H1 (cell line): Measurements from ENCODE around the gene CYP27B1.

ENCODE experiments used
- CBX5 ChIP-seq: fragments of 300-800, 300-1000 bp; sonication (generic); IDR thresholded peaks from 2 replicates; pipeline ENCODE4 v1.7.1; 2016; ENCODE audit warnings: antibody characterized with exemption, low read length, low read depth
- CEBPB ChIP-seq: IDR thresholded peaks from 2 replicates; pipeline ENCODE4 v1.6.1; 2012; ENCODE audit warnings: low read depth, low read length
- CREB1 ChIP-seq: IDR thresholded peaks from 2 replicates; pipeline ENCODE4 v1.6.1; 2012; ENCODE audit warnings: inconsistent platforms
- EZH2 ChIP-seq: fragments of 200-600 bp; sonication (generic); IDR thresholded peaks from 2 replicates; pipeline ENCODE4 v1.7.1; 2012; ENCODE audit warnings: low read depth, mild to moderate bottlenecking, moderate library complexity, low read length, inconsistent platforms; ENCODE audit not compliant: severe bottlenecking
- HDAC6 ChIP-seq: IDR thresholded peaks from one replicate; pipeline ENCODE4 v1.7.1; 2012; ENCODE audit warnings: low read depth, mild to moderate bottlenecking, inconsistent platforms, low read length, moderate library complexity
- MAFK ChIP-seq: IDR thresholded peaks from 2 replicates; pipeline ENCODE4 v1.6.1; 2012; ENCODE audit warnings: low read depth, mild to moderate bottlenecking, improper control_type of control experiment, low read length
- PHF8 ChIP-seq: fragments of 200-600 bp; sonication (generic); conservative IDR thresholded peaks from 2 replicates; pipeline ENCODE4 v1.7.1; 2012; ENCODE audit warnings: low read depth, mild to moderate bottlenecking, inconsistent platforms, low read length, moderate library complexity
- POLR2A ChIP-seq, 2 experiments: IDR thresholded peaks; 1 replicate in 1 of 2; 2 replicates in 1 of 2; pipeline ENCODE4 v1.6.1; 2011; ENCODE audit warnings: low read depth in 2 of 2, low read length in 2 of 2, mild to moderate bottlenecking in 2 of 2; ENCODE audit errors: control extremely low read depth in 1 of 2
- RAD21 ChIP-seq, 2 experiments: IDR thresholded peaks in 1 of 2; conservative IDR thresholded peaks in 1 of 2; 2 replicates each; pipeline ENCODE4 v1.6.1; 2011; ENCODE audit warnings: low read depth in 2 of 2, low read length in 2 of 2, improper control_type of control experiment in 1 of 2, inconsistent platforms in 1 of 2, mild to moderate bottlenecking in 1 of 2, moderate library complexity in 1 of 2
- RFX5 ChIP-seq: IDR thresholded peaks from 2 replicates; pipeline ENCODE4 v1.6.1; 2011; ENCODE audit warnings: low read depth, low read length, improper control_type of control experiment, borderline replicate concordance
- SUZ12 ChIP-seq: fragments of 200-600 bp; sonication (generic); IDR thresholded peaks from 2 replicates; pipeline ENCODE4 v1.6.1; 2012; ENCODE audit warnings: mild to moderate bottlenecking, inconsistent platforms, low read length, moderate library complexity, mixed read lengths
- TEAD4 ChIP-seq: IDR thresholded peaks from 2 replicates; pipeline ENCODE4 v1.6.1; 2012; ENCODE audit warnings: low read depth, low read length, inconsistent platforms, mixed read lengths
- TF ChIP-seq, protein P1 (sequence below), 3 experiments: IDR thresholded peaks; 1 replicate in 2 of 3; 2 replicates in 1 of 3; pipeline versions ENCODE4 v1.5.1 to v1.6.1; 2011; ENCODE audit warnings: low read length in 3 of 3, mild to moderate bottlenecking in 3 of 3, inconsistent platforms in 2 of 3, low read depth in 1 of 3, moderate library complexity in 1 of 3; ENCODE audit not compliant: insufficient read depth in 1 of 3; ENCODE audit errors: control extremely low read depth in 1 of 3

DNA sequence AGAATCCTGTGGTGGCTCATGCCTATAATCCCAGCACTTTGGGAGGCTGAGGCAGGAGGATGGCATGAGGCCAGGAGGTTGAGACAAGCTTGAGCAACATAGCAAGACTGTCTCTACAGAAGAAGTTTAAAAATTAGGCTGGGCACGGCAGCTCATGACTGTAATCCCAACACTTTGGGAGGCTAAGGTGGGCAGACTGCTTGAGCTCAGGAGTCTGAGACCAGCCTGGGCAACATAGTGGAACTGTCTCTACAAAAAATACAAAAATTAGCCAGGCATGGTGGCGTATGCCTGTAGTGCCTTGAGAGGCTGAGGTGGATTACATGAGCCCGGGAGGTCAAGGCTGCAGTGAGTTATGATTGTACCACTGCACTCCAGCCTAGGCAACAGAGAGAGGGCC, 998 bp upstream of the CYP27B1 start:
- no peak for TF ChIP-seq POLR2A (IDR thresholded peaks at IDR 0.05; ENCODE audit: control extremely low read depth in 1 of 2, low read depth in 2 of 2, low read length in 2 of 2)
- TF ChIP-seq, protein P1, sequence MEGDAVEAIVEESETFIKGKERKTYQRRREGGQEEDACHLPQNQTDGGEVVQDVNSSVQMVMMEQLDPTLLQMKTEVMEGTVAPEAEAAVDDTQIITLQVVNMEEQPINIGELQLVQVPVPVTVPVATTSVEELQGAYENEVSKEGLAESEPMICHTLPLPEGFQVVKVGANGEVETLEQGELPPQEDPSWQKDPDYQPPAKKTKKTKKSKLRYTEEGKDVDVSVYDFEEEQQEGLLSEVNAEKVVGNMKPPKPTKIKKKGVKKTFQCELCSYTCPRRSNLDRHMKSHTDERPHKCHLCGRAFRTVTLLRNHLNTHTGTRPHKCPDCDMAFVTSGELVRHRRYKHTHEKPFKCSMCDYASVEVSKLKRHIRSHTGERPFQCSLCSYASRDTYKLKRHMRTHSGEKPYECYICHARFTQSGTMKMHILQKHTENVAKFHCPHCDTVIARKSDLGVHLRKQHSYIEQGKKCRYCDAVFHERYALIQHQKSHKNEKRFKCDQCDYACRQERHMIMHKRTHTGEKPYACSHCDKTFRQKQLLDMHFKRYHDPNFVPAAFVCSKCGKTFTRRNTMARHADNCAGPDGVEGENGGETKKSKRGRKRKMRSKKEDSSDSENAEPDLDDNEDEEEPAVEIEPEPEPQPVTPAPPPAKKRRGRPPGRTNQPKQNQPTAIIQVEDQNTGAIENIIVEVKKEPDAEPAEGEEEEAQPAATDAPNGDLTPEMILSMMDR (IDR thresholded peaks at IDR 0.05; ENCODE audit: control extremely low read depth in 1 of 3, insufficient read depth in 1 of 3, low read depth in 1 of 3, low read length in 3 of 3): no peak
- TF ChIP-seq HDAC6: no peak
- no peak for TF ChIP-seq EZH2
- TF ChIP-seq MAFK: no peak
- TF ChIP-seq CREB1: no peak
- no peak for TF ChIP-seq PHF8
- no peak for TF ChIP-seq CEBPB
- no peak for TF ChIP-seq CBX5
- TF ChIP-seq TEAD4: no peak
- no peak for TF ChIP-seq RAD21 (IDR thresholded peaks at IDR 0.05 in 1 of 2, conservative IDR thresholded peaks at IDR 0.05 in 1 of 2; ENCODE audit: low read depth in 2 of 2, low read length in 2 of 2)
- TF ChIP-seq RFX5: no peak
- TF ChIP-seq SUZ12: no peak
